ENCODE data around the gene RBKS.

The RBKS gene

DNA sequence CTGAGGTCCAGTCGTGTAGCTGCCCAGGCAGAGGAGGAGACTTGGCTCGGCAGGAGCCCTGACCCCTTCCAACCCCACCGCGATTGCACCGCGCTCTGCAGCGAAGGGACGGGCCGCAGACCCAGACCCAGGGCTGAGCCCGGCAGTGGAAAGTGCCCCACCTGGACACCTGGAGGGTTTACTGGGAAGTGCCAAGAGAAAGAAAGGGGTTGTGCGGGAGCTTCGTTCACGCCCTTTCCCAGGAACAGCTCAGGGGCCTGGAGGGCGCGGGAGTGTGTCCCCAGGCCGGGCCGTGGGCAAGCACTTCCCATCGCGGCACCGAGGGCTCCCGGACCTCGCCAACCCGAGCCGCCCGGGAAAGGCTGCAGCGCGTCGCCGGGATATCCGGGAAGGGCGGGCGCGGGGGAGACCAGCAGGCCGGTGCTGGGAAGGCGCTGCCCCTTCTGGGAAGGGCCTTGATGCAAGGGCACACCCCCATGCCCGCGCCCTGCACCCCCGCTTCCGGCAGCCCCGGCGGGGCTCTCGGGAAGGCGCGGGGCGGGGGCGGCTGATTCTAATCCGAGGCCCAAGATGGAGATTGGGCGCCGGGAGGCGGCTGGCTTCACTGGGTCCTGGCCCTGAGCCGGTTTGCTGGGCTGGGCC is 154.8 kb downstream of the RBKS start:
- peak; percentile 52 to 54 for DNase-seq (ENCODE audit: low read depth in 2 of 2)

DNA sequence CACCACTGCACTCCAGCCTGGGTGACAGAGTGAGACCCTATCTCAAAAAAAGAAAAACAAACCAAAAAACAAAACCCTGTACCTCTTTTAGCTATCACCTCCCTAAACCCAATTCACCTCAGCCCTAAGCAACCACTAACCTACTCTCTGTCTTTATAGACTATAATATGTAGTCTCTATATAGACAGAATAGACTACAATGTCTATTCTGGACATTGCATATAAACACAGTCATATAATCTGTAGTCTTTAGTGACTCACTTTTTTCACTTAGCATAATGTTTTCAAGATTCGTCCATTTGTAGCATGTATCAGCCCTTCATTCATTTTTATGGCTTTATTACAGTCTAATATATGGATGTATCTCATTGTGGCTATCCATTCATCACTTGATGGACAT is 155.9 kb downstream of the RBKS start:
- no peak for DNase-seq (ENCODE audit: low read depth in 2 of 2)

Measured in stimulated activated CD8-positive, alpha-beta memory T cell treated with anti-CD3 and anti-CD28 coated beads, Interleukin-15, amount 100 ng/mL, for 4 hours (primary cell).